ENCODE data around the gene TPSG1. TPM values are rescaled to one million over a fixed set of nuclear protein-coding genes. Genes with fewer than 3 reads are reported as not detected.

TPSG1 gene
- total and polyA plus RNA-seq, 2 experiments from 2014 or later, result 0.81 TPM; not detected in 1

GRCh38 chr16:1198194-1198593 is 26.9 kb downstream of the TPSG1 start:
- H3K27me3 ChIP-seq (ENCODE audit: insufficient read depth), result no peaks in the 10 kb centered on the region
- Mint-ChIP-seq H3K4me1 (no peaks in the 10 kb centered on the region), H3K27me3 (ENCODE audit: insufficient read depth, low read depth, poor library complexity) (peaks cover 2% of the 10 kb centered on the region), H3K4me3 (no peak overlapping the region), H3K9me3 (0 out of 3 replicates have a peak, but pooled peaks cover 3% of the 10 kb centered on the region), H3K36me3 (ENCODE audit: low read depth) (peaks cover 4% of the 10 kb centered on the region; the same call in 2 of the 3 replicates), H3K27ac (no peak overlapping the region)
- no peaks in the 10 kb centered on the region; the same call in 1 of the 2 replicates for H4K20me1 ChIP-seq (replicated peaks; ENCODE audit: insufficient read depth)
- H3K27ac ChIP-seq (ENCODE audit: low read depth), result no peak overlapping the region
- H3K4me3 ChIP-seq, result no peak overlapping the region
- no peaks in the 10 kb centered on the region for H3K9me2 ChIP-seq (ENCODE audit: insufficient read depth)
- DNase-seq (ENCODE audit: low spot score) (no peak), ATAC-seq (no peak)
- TF ChIP-seq STAT1 (IDR thresholded peaks at IDR 0.05; ENCODE audit: unreplicated experiment) (no peak), EZH2 (IDR thresholded peaks at IDR 0.05; ENCODE audit: low read depth, unreplicated experiment) (no peak), EZH2phosphoT487 (IDR thresholded peaks at IDR 0.05; ENCODE audit: unreplicated experiment) (no peak), CTCF (conservative IDR thresholded peaks at IDR 0.05; ENCODE audit: low read depth in 2 of 2) (no peak), ZNF331 (CRISPR knock-in tag; IDR thresholded peaks at IDR 0.05; ENCODE audit: low read depth) (no peak), CREB1 (CRISPR knock-in tag; IDR thresholded peaks at IDR 0.05; ENCODE audit: low read depth) (no peak)
- H3K79me2 ChIP-seq (replicated peaks; ENCODE audit: insufficient read depth), result no peaks in the 10 kb centered on the region
- H3K4me2 ChIP-seq, result no peak overlapping the region
- H2AFZ ChIP-seq, result no peak overlapping the region
- H3K36me3 ChIP-seq (ENCODE audit: insufficient read depth), result no peaks in the 10 kb centered on the region
- no peaks in the 10 kb centered on the region for H3F3A ChIP-seq (replicated peaks; ENCODE audit: low read depth)
- H3K4me1 ChIP-seq (ENCODE audit: insufficient read depth), result no peaks in the 10 kb centered on the region

DNA sequence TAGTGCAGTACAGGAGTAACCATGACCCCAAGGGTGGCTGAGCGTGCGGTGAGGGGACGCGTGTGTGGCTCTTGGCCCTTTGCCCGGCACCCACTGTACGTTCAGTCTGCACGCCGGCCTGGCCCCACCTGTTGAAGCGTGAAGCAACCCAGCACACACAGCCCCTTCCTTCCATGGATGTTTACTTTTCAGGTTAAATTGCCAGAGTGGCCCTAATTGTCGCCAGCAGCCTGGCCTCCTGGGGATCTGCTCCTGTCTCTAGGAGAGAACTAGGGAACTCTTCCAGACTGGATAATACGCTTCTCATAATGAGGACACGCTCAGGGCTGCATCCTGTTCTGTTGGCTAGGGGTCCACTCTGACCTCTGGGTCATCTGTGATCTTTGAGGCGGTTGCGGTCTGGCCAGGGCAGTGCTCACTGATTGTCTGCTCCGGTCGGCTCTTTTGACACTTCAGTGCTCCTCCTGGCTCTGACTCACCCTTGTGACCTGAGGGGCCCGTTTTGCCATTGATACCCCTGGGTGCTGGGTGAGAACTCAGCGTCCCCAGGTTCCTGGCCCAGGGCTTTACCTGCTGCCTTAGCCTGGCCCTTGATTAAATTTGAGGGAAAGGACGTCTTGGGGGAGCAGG is 27.7 kb downstream of the TPSG1 start:
- Histone ChIP-seq H3K4me2 (no peak overlapping the region), H3F3A (replicated peaks; ENCODE audit: low read depth) (no peaks in the 10 kb centered on the region), H3K27me3 (ENCODE audit: insufficient read depth) (no peaks in the 10 kb centered on the region), H2AFZ (no peak overlapping the region), H3K4me1 (ENCODE audit: insufficient read depth) (no peaks in the 10 kb centered on the region), H3K36me3 (ENCODE audit: insufficient read depth) (no peaks in the 10 kb centered on the region), H3K79me2 (replicated peaks; ENCODE audit: insufficient read depth) (no peaks in the 10 kb centered on the region), H3K4me3 (no peak overlapping the region), H3K27ac (ENCODE audit: low read depth) (no peak overlapping the region), H4K20me1 (replicated peaks; ENCODE audit: insufficient read depth) (no peaks in the 10 kb centered on the region; the same call in 1 of the 2 replicates), H3K9me2 (ENCODE audit: insufficient read depth) (no peaks in the 10 kb centered on the region)
- Mint-ChIP-seq H3K4me3 (no peak overlapping the region), H3K27ac (no peak overlapping the region; the same call in 1 of the 2 replicates), H3K36me3 (ENCODE audit: low read depth) (peaks cover 4% of the 10 kb centered on the region; the same call in 2 of the 3 replicates), H3K9me3 (0 out of 3 replicates have a peak, but pooled peaks cover 3% of the 10 kb centered on the region), H3K4me1 (peaks cover 3% of the 10 kb centered on the region; the same call in 1 of the 3 replicates), H3K27me3 (ENCODE audit: insufficient read depth, low read depth, poor library complexity) (peaks cover 5% of the 10 kb centered on the region)
- no peak for ATAC-seq
- no peak for DNase-seq (ENCODE audit: low spot score)
- TF ChIP-seq CREB1 (CRISPR knock-in tag; IDR thresholded peaks at IDR 0.05; ENCODE audit: low read depth), result no peak
- TF ChIP-seq CTCF (conservative IDR thresholded peaks at IDR 0.05; ENCODE audit: low read depth in 2 of 2), result no peak
- TF ChIP-seq EZH2 (IDR thresholded peaks at IDR 0.05; ENCODE audit: low read depth, unreplicated experiment), result no peak
- TF ChIP-seq ZNF331 (CRISPR knock-in tag; IDR thresholded peaks at IDR 0.05; ENCODE audit: low read depth), result no peak
- TF ChIP-seq ETS1 (IDR thresholded peaks at IDR 0.05), result no peak
- no peak for TF ChIP-seq JUNB (IDR thresholded peaks at IDR 0.05; ENCODE audit: unreplicated experiment)
- no peak for TF ChIP-seq POLR2AphosphoS5 (IDR thresholded peaks at IDR 0.05; ENCODE audit: low read depth)
- no peak for TF ChIP-seq REST (IDR thresholded peaks at IDR 0.05; ENCODE audit: unreplicated experiment)
- no peak for TF ChIP-seq EZH2phosphoT487 (IDR thresholded peaks at IDR 0.05; ENCODE audit: unreplicated experiment)

Measured in GM23338 (cell line).